Keratinocyte (primary cell): Measurements from ENCODE around the gene NDUFB11. TPM values are rescaled to one million over a fixed set of nuclear protein-coding genes. Genes with fewer than 3 reads are reported as not detected.

Experiments used
- DNase-seq: peaks from one replicate; pipeline ENCODE4 v3.0.0-alpha.2; 2011; ENCODE audit warnings: low read depth, missing footprints, low spot score
- FAIRE-seq: peaks from 2 replicates; lab custom pipeline; 2011; peaks lifted over from hg19 to GRCh38; lab: Jason Lieb, UNC
- H2AFZ ChIP-seq: 2 replicates; pipeline ENCODE4 v1.6.0; 2012; ENCODE audit warnings: low read length, control low read depth, inconsistent platforms; ENCODE audit not compliant: control insufficient read depth
- H3K27ac ChIP-seq: 2 replicates; pipeline ENCODE4 v1.5.1; 2011; ENCODE audit warnings: low read length; ENCODE audit not compliant: control insufficient read depth, insufficient read depth
- H3K27me3 ChIP-seq: 3 replicates; pipeline ENCODE4 v1.6.0; 2011; ENCODE audit warnings: low read length; ENCODE audit not compliant: control insufficient read depth, insufficient read depth; ENCODE audit errors: extremely low read depth
- H3K36me3 ChIP-seq, 2 experiments: 2 replicates in 1 of 2; 3 replicates in 1 of 2; pipeline ENCODE4 v1.5.1; 2011; ENCODE audit warnings: low read length in 2 of 2, mild to moderate bottlenecking in 1 of 2; ENCODE audit not compliant: control insufficient read depth in 2 of 2, insufficient read depth in 2 of 2; ENCODE audit errors: extremely low read depth in 1 of 2
- H3K4me1 ChIP-seq: 3 replicates; pipeline ENCODE4 v1.5.1; 2011; ENCODE audit warnings: low read length; ENCODE audit not compliant: control insufficient read depth, insufficient read depth; ENCODE audit errors: extremely low read depth
- H3K4me2 ChIP-seq: 3 replicates; pipeline ENCODE4 v1.6.0; 2011; ENCODE audit warnings: low read depth, low read length; ENCODE audit not compliant: control insufficient read depth, insufficient read depth; ENCODE audit errors: extremely low read depth
- H3K4me3 ChIP-seq, 3 experiments: fragments of 200-600 bp in 1 of 3; sonication (generic) in 1 of 3; 2 replicates in 2 of 3; 3 replicates in 1 of 3; pipeline ENCODE4 v1.5.1; 2011 to 2016; ENCODE audit warnings: low read length in 3 of 3, mild to moderate bottlenecking in 3 of 3, control low read depth in 2 of 3, inconsistent platforms in 1 of 3, low read depth in 1 of 3, mixed read lengths in 1 of 3, mixed run types in 1 of 3, moderate library complexity in 1 of 3; ENCODE audit not compliant: control insufficient read depth in 2 of 3, insufficient read depth in 2 of 3; ENCODE audit errors: extremely low read depth in 1 of 3
- H3K79me2 ChIP-seq: 2 replicates; pipeline ENCODE4 v1.6.0; 2012; ENCODE audit warnings: low read length; ENCODE audit not compliant: control insufficient read depth, insufficient read depth
- H3K9ac ChIP-seq: 3 replicates; pipeline ENCODE4 v1.6.0; 2011; ENCODE audit warnings: low read length; ENCODE audit not compliant: control insufficient read depth, insufficient read depth; ENCODE audit errors: extremely low read depth
- H3K9me1 ChIP-seq: 3 replicates; pipeline ENCODE4 v1.6.0; 2011; ENCODE audit warnings: low read length; ENCODE audit not compliant: control insufficient read depth, insufficient read depth; ENCODE audit errors: extremely low read depth
- H3K9me3 ChIP-seq: 2 replicates; pipeline ENCODE4 v1.5.1; 2012; ENCODE audit warnings: low read depth, low read length; ENCODE audit not compliant: control insufficient read depth
- H4K20me1 ChIP-seq: 3 replicates; pipeline ENCODE4 v1.6.0; 2011; ENCODE audit warnings: low read length; ENCODE audit not compliant: control insufficient read depth, insufficient read depth; ENCODE audit errors: extremely low read depth
- EZH2 ChIP-seq: IDR thresholded peaks from one replicate; pipeline ENCODE4 v1.6.1; 2012; ENCODE audit warnings: inconsistent platforms, mild to moderate bottlenecking, low read length, moderate library complexity
- dilution Hi-C: fragments of 300-500 bp; cut with MboI; formaldehyde crosslinking; loops from one replicate; pipeline ENCODE4 v1.7.0; 2020; ENCODE audit warnings: low sequenced_read_pairs; ENCODE audit not compliant: extremely low pct_ligation_motif_present
- polyA plus RNA-seq, 5 experiments: library from polyadenylated mRNA; depleted of rRNA in 3 of 5; stranded (reverse) in 3 of 5; stranded (forward) in 1 of 5; unstranded in 1 of 5; fragments of >200 nt; gene quantifications; 1 replicate in 1 of 5; 2 replicates in 3 of 5; 3 replicates in 1 of 5; pipeline versions ENCODE4 v1.2.1 to v1.2.3, GENCODE V29; 2011 to 2012; ENCODE audit warnings: missing spikeins in 2 of 5, low read depth in 1 of 5, low replicate concordance in 1 of 5
- TF ChIP-seq, protein P1 (sequence below), 3 experiments: IDR thresholded peaks in 1 of 3; conservative IDR thresholded peaks in 1 of 3; optimal IDR thresholded peaks in 1 of 3; 2 replicates in 2 of 3; 3 replicates in 1 of 3; pipeline versions ENCODE3 to v1.5.1; 2011; ENCODE audit warnings: low read length in 3 of 3, mild to moderate bottlenecking in 3 of 3, moderate library complexity in 2 of 3, control low read depth in 1 of 3, inconsistent platforms in 1 of 3; ENCODE audit not compliant: insufficient read depth in 2 of 3; ENCODE audit errors: extremely low read depth in 1 of 3

The NDUFB11 gene
- polyA plus RNA-seq, 1 donor (not counting 4 experiments of a cell fraction or from before 2014, with no cell fraction given) = 39.3 TPM

DNA sequence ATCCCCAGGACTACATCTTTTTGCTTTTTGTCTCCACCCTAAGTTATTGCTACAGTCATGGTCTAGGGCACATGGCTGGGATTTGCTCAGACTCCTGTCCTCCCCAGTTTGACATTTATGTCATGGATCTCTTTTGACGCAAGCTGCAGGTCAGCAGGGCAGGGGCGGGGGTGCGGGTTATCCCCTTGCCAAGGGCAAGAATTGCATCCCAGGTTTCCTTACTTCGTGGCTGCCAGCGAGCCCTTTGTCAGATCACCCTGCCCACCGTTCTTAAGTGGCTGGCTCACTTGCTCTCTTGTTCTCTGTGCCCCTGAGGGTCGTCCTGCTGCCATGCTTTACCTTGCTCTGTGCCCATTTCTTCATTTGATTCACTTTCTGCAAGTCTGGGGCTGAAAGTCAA is 28.0 kb upstream of the NDUFB11 start:
- no peak overlapping the region for H3K9ac ChIP-seq
- no peak overlapping the region for H3K27ac ChIP-seq
- no peaks in the 10 kb centered on the region for H3K9me1 ChIP-seq
- H3K4me3 ChIP-seq = no peak overlapping the region
- H3K4me1 ChIP-seq = peaks cover under 1% of the 10 kb centered on the region
- DNase-seq = no peak
- no peak for FAIRE-seq
- H3K79me2 ChIP-seq = no peaks in the 10 kb centered on the region
- no peak overlapping the region for H2AFZ ChIP-seq
- H3K36me3 ChIP-seq = peaks cover 0 to 12% of the 10 kb centered on the region in 2 experiments
- dilution Hi-C loops = no loop called here
- no peaks in the 10 kb centered on the region for H4K20me1 ChIP-seq
- H3K27me3 ChIP-seq = no peaks in the 10 kb centered on the region
- no peaks in the 10 kb centered on the region for H3K9me3 ChIP-seq
- TF ChIP-seq, protein P1, sequence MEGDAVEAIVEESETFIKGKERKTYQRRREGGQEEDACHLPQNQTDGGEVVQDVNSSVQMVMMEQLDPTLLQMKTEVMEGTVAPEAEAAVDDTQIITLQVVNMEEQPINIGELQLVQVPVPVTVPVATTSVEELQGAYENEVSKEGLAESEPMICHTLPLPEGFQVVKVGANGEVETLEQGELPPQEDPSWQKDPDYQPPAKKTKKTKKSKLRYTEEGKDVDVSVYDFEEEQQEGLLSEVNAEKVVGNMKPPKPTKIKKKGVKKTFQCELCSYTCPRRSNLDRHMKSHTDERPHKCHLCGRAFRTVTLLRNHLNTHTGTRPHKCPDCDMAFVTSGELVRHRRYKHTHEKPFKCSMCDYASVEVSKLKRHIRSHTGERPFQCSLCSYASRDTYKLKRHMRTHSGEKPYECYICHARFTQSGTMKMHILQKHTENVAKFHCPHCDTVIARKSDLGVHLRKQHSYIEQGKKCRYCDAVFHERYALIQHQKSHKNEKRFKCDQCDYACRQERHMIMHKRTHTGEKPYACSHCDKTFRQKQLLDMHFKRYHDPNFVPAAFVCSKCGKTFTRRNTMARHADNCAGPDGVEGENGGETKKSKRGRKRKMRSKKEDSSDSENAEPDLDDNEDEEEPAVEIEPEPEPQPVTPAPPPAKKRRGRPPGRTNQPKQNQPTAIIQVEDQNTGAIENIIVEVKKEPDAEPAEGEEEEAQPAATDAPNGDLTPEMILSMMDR (optimal IDR thresholded peaks at IDR 0.05 in 1 of 3, IDR thresholded peaks at IDR 0.05 in 1 of 3, conservative IDR thresholded peaks at IDR 0.05 in 1 of 3; ENCODE audit: extremely low read depth in 1 of 3, insufficient read depth in 2 of 3, low read length in 3 of 3) = no peak
- TF ChIP-seq EZH2 = no peak
- no peak overlapping the region for H3K4me2 ChIP-seq

DNA sequence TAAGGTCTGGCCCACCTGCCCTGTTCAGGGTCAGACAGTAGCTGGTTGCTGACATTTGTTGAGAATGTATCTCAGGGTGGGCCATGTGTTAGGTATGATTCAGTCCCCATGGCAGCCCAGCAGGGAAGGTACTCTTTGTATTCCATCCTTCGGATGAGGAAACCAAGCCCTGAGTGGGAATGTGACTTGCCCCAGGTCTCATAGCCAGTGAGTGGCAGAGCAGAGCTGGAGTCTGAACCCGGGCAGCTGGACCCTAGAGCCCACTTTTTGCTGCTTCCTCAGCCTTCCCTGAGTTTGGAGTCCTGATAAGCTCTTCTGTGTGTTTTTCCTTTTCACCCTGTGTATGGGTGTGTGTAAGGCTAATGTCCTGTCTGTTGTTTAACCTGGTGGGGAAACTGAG is 27.5 kb upstream of the NDUFB11 start:
- dilution Hi-C loops = no loop called here
- H3K27me3 ChIP-seq = no peaks in the 10 kb centered on the region
- no peak for FAIRE-seq

More for the DNA sequence above, 27.5 kb upstream of the NDUFB11 start:
- Histone ChIP-seq H3K36me3 (peaks cover 0 to 12% of the 10 kb centered on the region in 2 experiments), H3K9me3 (no peaks in the 10 kb centered on the region), H3K9me1 (no peaks in the 10 kb centered on the region), H4K20me1 (no peaks in the 10 kb centered on the region), H3K4me2 (no peak overlapping the region), H3K4me1 (no peaks in the 10 kb centered on the region), H2AFZ (no peak overlapping the region), H3K79me2 (no peaks in the 10 kb centered on the region), H3K9ac (no peak overlapping the region), H3K27ac (no peak overlapping the region), H3K4me3 (no peak overlapping the region)
- TF ChIP-seq, protein P1 (optimal IDR thresholded peaks at IDR 0.05 in 1 of 3, IDR thresholded peaks at IDR 0.05 in 1 of 3, conservative IDR thresholded peaks at IDR 0.05 in 1 of 3; ENCODE audit: extremely low read depth in 1 of 3, insufficient read depth in 2 of 3, low read length in 3 of 3) = no peak
- no peak for DNase-seq
